Liver (tissue), 9 donors: Measurements from ENCODE around the gene NKD1. TPM values are rescaled to one million over a fixed set of nuclear protein-coding genes. Genes with fewer than 3 reads are reported as not detected.

Experiments
- DNase-seq: peaks from one replicate; pipeline ENCODE4 v3.0.0-alpha.2; 2017; ENCODE audit warnings: low spot score
- H3K27ac ChIP-seq, 2 donors: one replicate each; pipeline ENCODE4 v1.7.0; 2013; ENCODE audit warnings: inconsistent platforms in 2 of 2, low read length in 2 of 2, control low read depth in 1 of 2, low read depth in 1 of 2, mild to moderate bottlenecking in 1 of 2
- H3K27me3 ChIP-seq, 4 donors: one replicate each; pipeline versions ENCODE4 v1.6.1 to v1.7.0; 2013; ENCODE audit warnings: low read length in 3 of 4, inconsistent platforms in 1 of 4, mild to moderate bottlenecking in 1 of 4, moderate library complexity in 1 of 4; ENCODE audit not compliant: control insufficient read depth in 4 of 4, insufficient read depth in 4 of 4
- H3K36me3 ChIP-seq, 4 donors: one replicate each; pipeline versions ENCODE4 v1.6.1 to v1.7.0; 2013; ENCODE audit warnings: low read length in 3 of 4, mild to moderate bottlenecking in 3 of 4, low read depth in 1 of 4, moderate library complexity in 1 of 4; ENCODE audit not compliant: control insufficient read depth in 4 of 4, insufficient read depth in 3 of 4
- H3K4me1 ChIP-seq, 4 donors: one replicate each; pipeline versions ENCODE4 v1.6.1 to v1.7.0; 2013; ENCODE audit warnings: low read length in 3 of 4, mild to moderate bottlenecking in 3 of 4, moderate library complexity in 1 of 4; ENCODE audit not compliant: control insufficient read depth in 4 of 4, insufficient read depth in 4 of 4
- H3K4me3 ChIP-seq, 3 donors: one replicate each; pipeline versions ENCODE4 v1.6.1 to v1.7.0; 2013; ENCODE audit warnings: low read length in 3 of 3, control low read depth in 1 of 3, low read depth in 1 of 3, mild to moderate bottlenecking in 1 of 3
- H3K9ac ChIP-seq, 2 donors: one replicate each; pipeline ENCODE4 v1.7.0; 2013; ENCODE audit warnings: low read length in 2 of 2, mild to moderate bottlenecking in 2 of 2, moderate library complexity in 2 of 2, control low read depth in 1 of 2, low read depth in 1 of 2
- H3K9me3 ChIP-seq, 4 donors: one replicate each; pipeline versions ENCODE4 v1.6.1 to v1.7.0; 2013; ENCODE audit warnings: low read length in 3 of 4; ENCODE audit not compliant: control insufficient read depth in 4 of 4
- ATF3 ChIP-seq: IDR thresholded peaks from 2 replicates; pipeline ENCODE4 v1.6.1; 2016; ENCODE audit warnings: antibody characterized with exemption
- CTCF ChIP-seq: fragments of 150-350 bp; IDR thresholded peaks from 2 replicates; pipeline ENCODE4 v1.5.1; 2017; ENCODE audit warnings: improper control_type of control experiment, low read depth, low read length; ENCODE audit not compliant: missing input control
- EGR1 ChIP-seq, 2 donors: IDR thresholded peaks; 2 replicates each; pipeline ENCODE4 v1.6.1; 2016 to 2018; ENCODE audit warnings: antibody characterized with exemption in 2 of 2, low read depth in 2 of 2
- FOXA2 ChIP-seq: IDR thresholded peaks from 2 replicates; pipeline ENCODE4 v1.6.1; 2016; ENCODE audit warnings: antibody characterized with exemption
- GABPA ChIP-seq, 2 donors: IDR thresholded peaks in 1 of 2; conservative IDR thresholded peaks in 1 of 2; 2 replicates each; pipeline ENCODE4 v1.6.1; 2016; ENCODE audit warnings: antibody characterized with exemption in 2 of 2, mild to moderate bottlenecking in 1 of 2, moderate library complexity in 1 of 2
- HNF4A ChIP-seq, 2 donors: conservative IDR thresholded peaks; 2 replicates each; pipeline ENCODE4 v1.6.1; 2016; ENCODE audit warnings: antibody characterized with exemption in 2 of 2, mild to moderate bottlenecking in 2 of 2
- HNF4G ChIP-seq: IDR thresholded peaks from 2 replicates; pipeline ENCODE4 v1.6.1; 2016; ENCODE audit warnings: antibody characterized with exemption
- JUND ChIP-seq, 2 donors: IDR thresholded peaks; 2 replicates each; pipeline ENCODE4 v1.6.1; 2016; ENCODE audit warnings: antibody characterized with exemption in 2 of 2
- NR2F2 ChIP-seq: IDR thresholded peaks from 2 replicates; pipeline ENCODE4 v1.6.1; 2016; ENCODE audit warnings: antibody characterized with exemption
- RAD21 ChIP-seq, 2 donors: IDR thresholded peaks; 2 replicates each; pipeline ENCODE4 v1.6.1; 2016; ENCODE audit warnings: antibody characterized with exemption in 2 of 2, mild to moderate bottlenecking in 2 of 2
- SP1 ChIP-seq: IDR thresholded peaks from 2 replicates; pipeline ENCODE4 v1.6.1; 2018; ENCODE audit warnings: antibody characterized with exemption, mild to moderate bottlenecking
- YY1 ChIP-seq: IDR thresholded peaks from 2 replicates; pipeline ENCODE4 v1.6.1; 2016; ENCODE audit warnings: antibody characterized with exemption, mild to moderate bottlenecking
- WGBS: extraction: QIAGEN DNeasy Blood & Tissue Kit; methylation state at CpG from one replicate; pipeline ENCODE4 v1.1.7; 2013; 5-methylcytosine and 5-hydroxymethylcytosine counted together
- polyA plus RNA-seq, 2 donors: library from polyadenylated mRNA; stranded (reverse) in 1 of 2; unstranded in 1 of 2; fragments of 200-250 nt in 1 of 2; fragments of >200 nt in 1 of 2; fragmentation: Nextera tagmentation in 1 of 2; extraction: Ambion mirVana in 1 of 2; gene quantifications; one replicate each; pipeline versions ENCODE4 v1.2.1 to v1.2.3, GENCODE V29; 2013 to 2015
- total RNA-seq, 2 donors: library from RNA; depleted of rRNA; stranded (reverse); fragments of >200 nt; gene quantifications; one replicate each; pipeline ENCODE4 v1.2.3, GENCODE V29; 2014
- TF ChIP-seq, protein P1 (sequence below): IDR thresholded peaks from 2 replicates; pipeline ENCODE4 v1.6.1; 2016; ENCODE audit warnings: antibody characterized with exemption
- TF ChIP-seq, protein P2 (sequence below): IDR thresholded peaks from 2 replicates; pipeline ENCODE4 v1.6.1; 2016; ENCODE audit warnings: antibody characterized with exemption, mild to moderate bottlenecking
- donor health status: healthy.
- donor health status: healthy.
- donor health status: healthy.
- donor health status: healthy.
- donor health status: healthy.

The NKD1 gene
- total and polyA plus RNA-seq, 4 donors = 0.28 to 3.5 (median 0.85) TPM

DNA sequence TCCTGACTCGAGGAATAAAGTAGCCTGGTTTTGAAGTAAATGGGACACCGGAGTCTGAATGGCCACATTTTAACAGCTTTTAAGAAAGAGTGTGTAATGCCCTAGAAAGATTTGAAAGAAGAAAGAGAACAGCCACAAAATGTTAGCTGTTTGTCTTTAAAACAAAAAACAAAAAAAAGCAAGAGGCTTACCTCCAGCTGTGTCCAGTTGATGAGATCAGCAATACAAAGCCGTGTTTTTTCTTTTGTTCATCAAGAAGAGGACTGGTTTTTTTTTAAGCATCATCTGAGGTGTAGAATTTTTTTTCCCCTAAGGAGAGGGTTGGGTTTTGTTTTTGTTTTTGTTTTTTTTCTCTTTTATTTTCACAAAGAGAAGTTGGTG is 58.8 kb downstream of the NKD1 start:
- no peak overlapping the region for H3K27ac ChIP-seq
- no peaks in the 10 kb centered on the region for H3K27me3 ChIP-seq
- H3K4me3 ChIP-seq = no peak overlapping the region
- H3K9me3 ChIP-seq = no peaks in the 10 kb centered on the region
- no peaks in the 10 kb centered on the region for H3K4me1 ChIP-seq
- TF ChIP-seq, protein P1, sequence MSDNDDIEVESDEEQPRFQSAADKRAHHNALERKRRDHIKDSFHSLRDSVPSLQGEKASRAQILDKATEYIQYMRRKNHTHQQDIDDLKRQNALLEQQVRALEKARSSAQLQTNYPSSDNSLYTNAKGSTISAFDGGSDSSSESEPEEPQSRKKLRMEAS = no peak
- TF ChIP-seq GABPA (IDR thresholded peaks at IDR 0.05 in 1 of 2, conservative IDR thresholded peaks at IDR 0.05 in 1 of 2) (no peak), SP1 (no peak), HNF4G (no peak), RAD21 (IDR thresholded peaks at IDR 0.05) (no peak), ATF3 (no peak), FOXA2 (no peak), YY1 (no peak), CTCF (no peak), EGR1 (IDR thresholded peaks at IDR 0.05; ENCODE audit: low read depth in 2 of 2) (no peak), HNF4A (conservative IDR thresholded peaks at IDR 0.05) (no peak), JUND (IDR thresholded peaks at IDR 0.05) (no peak), NR2F2 (no peak)
- TF ChIP-seq, protein P2, sequence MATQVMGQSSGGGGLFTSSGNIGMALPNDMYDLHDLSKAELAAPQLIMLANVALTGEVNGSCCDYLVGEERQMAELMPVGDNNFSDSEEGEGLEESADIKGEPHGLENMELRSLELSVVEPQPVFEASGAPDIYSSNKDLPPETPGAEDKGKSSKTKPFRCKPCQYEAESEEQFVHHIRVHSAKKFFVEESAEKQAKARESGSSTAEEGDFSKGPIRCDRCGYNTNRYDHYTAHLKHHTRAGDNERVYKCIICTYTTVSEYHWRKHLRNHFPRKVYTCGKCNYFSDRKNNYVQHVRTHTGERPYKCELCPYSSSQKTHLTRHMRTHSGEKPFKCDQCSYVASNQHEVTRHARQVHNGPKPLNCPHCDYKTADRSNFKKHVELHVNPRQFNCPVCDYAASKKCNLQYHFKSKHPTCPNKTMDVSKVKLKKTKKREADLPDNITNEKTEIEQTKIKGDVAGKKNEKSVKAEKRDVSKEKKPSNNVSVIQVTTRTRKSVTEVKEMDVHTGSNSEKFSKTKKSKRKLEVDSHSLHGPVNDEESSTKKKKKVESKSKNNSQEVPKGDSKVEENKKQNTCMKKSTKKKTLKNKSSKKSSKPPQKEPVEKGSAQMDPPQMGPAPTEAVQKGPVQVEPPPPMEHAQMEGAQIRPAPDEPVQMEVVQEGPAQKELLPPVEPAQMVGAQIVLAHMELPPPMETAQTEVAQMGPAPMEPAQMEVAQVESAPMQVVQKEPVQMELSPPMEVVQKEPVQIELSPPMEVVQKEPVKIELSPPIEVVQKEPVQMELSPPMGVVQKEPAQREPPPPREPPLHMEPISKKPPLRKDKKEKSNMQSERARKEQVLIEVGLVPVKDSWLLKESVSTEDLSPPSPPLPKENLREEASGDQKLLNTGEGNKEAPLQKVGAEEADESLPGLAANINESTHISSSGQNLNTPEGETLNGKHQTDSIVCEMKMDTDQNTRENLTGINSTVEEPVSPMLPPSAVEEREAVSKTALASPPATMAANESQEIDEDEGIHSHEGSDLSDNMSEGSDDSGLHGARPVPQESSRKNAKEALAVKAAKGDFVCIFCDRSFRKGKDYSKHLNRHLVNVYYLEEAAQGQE = no peak
- WGBS = 87% methylated on average over 3 of the region's 3 CpGs
- no peak for DNase-seq
- no peaks in the 10 kb centered on the region for H3K36me3 ChIP-seq
- no peak overlapping the region for H3K9ac ChIP-seq

- 87% methylated on average over 4 of the region's 4 CpGs for WGBS
- no peak for DNase-seq
These were observed 59.3 kb downstream of the NKD1 start for GRCh38 chr16:50607447-50607846.

More at GRCh38 chr16:50607447-50607846, 59.3 kb downstream of the NKD1 start:
- Histone ChIP-seq H3K4me3 (no peak overlapping the region), H3K9me3 (no peaks in the 10 kb centered on the region), H3K36me3 (no peaks in the 10 kb centered on the region), H3K9ac (no peak overlapping the region), H3K4me1 (no peaks in the 10 kb centered on the region), H3K27me3 (no peaks in the 10 kb centered on the region), H3K27ac (no peak overlapping the region)
- TF ChIP-seq SP1 = no peak
